Gastroesophageal sphincter (tissue), 4 donors: Measurements from ENCODE around the gene DAND5. TPM values are rescaled to one million over a fixed set of nuclear protein-coding genes. Genes with fewer than 3 reads are reported as not detected.
A peak's percentile ranks its signal among the peaks of the same experiment; 100 is the strongest.

Source experiments
- ATAC-seq: fragments of 150-250 bp; one replicate; pipeline ENCODE4 v1.9.1; 2016; ENCODE audit warnings: mild to moderate bottlenecking, moderate library complexity
- H3K27ac ChIP-seq, 4 donors: fragments of 200-600 bp; sonication (generic) in 3 of 4; 1 replicate in 3 of 4; 2 replicates in 1 of 4; pipeline ENCODE4 v1.5.1; 2016 to 2019
- H3K27me3 ChIP-seq: fragments of 200-600 bp; sonication (generic); one replicate; pipeline ENCODE4 v1.5.1; 2019
- H3K36me3 ChIP-seq, 2 donors: fragments of 200-600 bp; sonication (generic); one replicate each; pipeline ENCODE4 v1.5.1; 2019; ENCODE audit warnings: control low read depth in 1 of 2
- H3K4me1 ChIP-seq, 3 donors: fragments of 200-600 bp; sonication (generic); 1 replicate in 2 of 3; 2 replicates in 1 of 3; pipeline ENCODE4 v1.5.1; 2016 to 2019; ENCODE audit warnings: control low read depth in 2 of 3
- H3K4me3 ChIP-seq, 2 donors: fragments of 200-600 bp; sonication (generic); one replicate each; pipeline ENCODE4 v1.5.1; 2019; ENCODE audit warnings: mild to moderate bottlenecking in 1 of 2, moderate library complexity in 1 of 2
- H3K9me3 ChIP-seq, 3 donors: fragments of 200-600 bp; sonication (generic); one replicate each; pipeline ENCODE4 v1.5.1; 2017 to 2019; ENCODE audit warnings: control low read depth in 2 of 3
- CTCF ChIP-seq, 4 experiments: fragments of 200-600 bp in 2 of 4; fragments of 450-650 bp in 2 of 4; sonication (generic) in 1 of 4; IDR thresholded peaks; one replicate each; pipeline ENCODE4 v1.5.1; 2017 to 2019; ENCODE audit warnings: antibody characterized with exemption in 4 of 4, mild to moderate bottlenecking in 2 of 4, moderate library complexity in 2 of 4
- EP300 ChIP-seq: sonication (generic); formaldehyde crosslinking; IDR thresholded peaks from one replicate; pipeline ENCODE4 v1.6.1; 2017; ENCODE audit warnings: antibody characterized with exemption, mild to moderate bottlenecking
- POLR2A ChIP-seq, 2 donors: fragments of 450-650 bp; IDR thresholded peaks; one replicate each; pipeline ENCODE4 v1.6.1; 2017; ENCODE audit warnings: antibody characterized with exemption in 2 of 2, mild to moderate bottlenecking in 2 of 2, moderate library complexity in 1 of 2
- POLR2AphosphoS5 ChIP-seq: sonication (generic); formaldehyde crosslinking; IDR thresholded peaks from one replicate; pipeline ENCODE4 v1.6.1; 2017; ENCODE audit warnings: antibody characterized with exemption
- WGBS, 2 donors: methylation state at CpG; one replicate each; pipeline ENCODE4 v1.1.5; 2018; ENCODE audit warnings: low coverage in 1 of 2; 5-methylcytosine and 5-hydroxymethylcytosine counted together
- total RNA-seq, 4 donors: library from RNA; depleted of rRNA; stranded (reverse); fragments of >200 nt; gene quantifications; one replicate each; pipeline ENCODE4 v1.1.0, GENCODE V29; 2016

The DAND5 gene
- total RNA-seq, 4 donors from 2014 or later: 0.35 TPM; not detected in 3

DNA sequence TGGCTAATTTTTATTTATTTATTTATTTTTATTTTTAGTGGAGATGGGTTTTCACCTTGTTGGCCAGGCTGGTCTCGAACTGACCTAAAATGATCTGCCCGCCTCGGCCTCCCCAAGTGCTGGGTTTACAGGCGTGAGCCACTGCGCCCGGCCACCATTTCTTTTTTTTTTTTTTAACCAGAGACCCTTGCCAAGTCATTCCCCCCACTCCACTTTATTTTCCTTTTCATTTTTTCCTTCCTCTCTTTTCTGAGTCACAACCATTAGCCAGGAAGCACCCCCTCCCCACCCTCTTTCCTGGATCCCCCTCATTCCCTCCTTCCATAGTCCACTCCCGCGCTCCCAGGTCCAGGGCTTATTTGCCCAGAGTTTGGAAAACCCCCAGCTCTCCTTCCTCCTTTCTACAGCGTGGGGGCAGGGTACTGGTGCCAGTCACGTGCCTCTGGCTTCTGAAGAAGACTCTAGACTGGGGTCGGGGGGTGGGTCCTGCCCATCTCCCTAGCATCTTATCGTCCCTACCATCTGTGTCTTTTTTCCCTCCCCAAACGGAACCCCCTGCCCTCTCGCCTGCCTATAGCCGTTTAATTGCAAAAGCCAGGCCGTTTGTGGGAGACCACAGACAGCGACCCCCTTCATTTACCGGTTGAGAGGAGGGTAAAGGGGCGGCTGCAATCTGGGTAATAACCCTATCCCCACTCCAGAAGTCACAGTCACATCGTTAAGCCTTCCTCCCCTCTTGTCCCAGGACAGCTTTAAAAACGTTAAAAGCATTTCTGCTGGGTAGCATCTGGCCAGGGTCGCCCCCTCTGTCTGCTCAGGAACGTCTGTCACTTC lies 32.1 kb upstream of the DAND5 start:
- Histone ChIP-seq H3K4me1 (peaks cover 5 to 57% (median 28%) of the 10 kb centered on the region in 3 donors), H3K36me3 (peaks cover 0 to 26% of the 10 kb centered on the region in 2 donors), H3K27ac (peak overlapping the region in 3 of 4 donors; percentile 54 to 93 (median 66)), H3K27me3 (no peaks in the 10 kb centered on the region), H3K9me3 (no peaks in the 10 kb centered on the region), H3K4me3 (peak overlapping the region; percentile 31 to 88)
- ATAC-seq: no peak
- TF ChIP-seq POLR2AphosphoS5 (no peak), POLR2A (IDR thresholded peaks at IDR 0.05) (no peak), EP300 (no peak), CTCF (IDR thresholded peaks at IDR 0.05) (no peak)
- WGBS, 2 donors: 33 to 53% methylated on average over 8 to 14 of the region's 23 CpGs

- H3K4me3 ChIP-seq: peak within 1 kb of the TSS; percentile 60 to 88
- WGBS, 2 donors: 0% methylated on average over 14 to 21 of the region's 63 CpGs
- peak within 1 kb of the TSS; percentile 72 to 96 (median 93) for H3K27ac ChIP-seq
- H3K4me1 ChIP-seq: peaks cover 2 to 58% (median 23%) of the 10 kb centered on the region in 3 donors
- peaks cover 0 to 34% of the 10 kb centered on the region in 2 donors for H3K36me3 ChIP-seq
- no peaks in the 10 kb centered on the region for H3K9me3 ChIP-seq
- TF ChIP-seq EP300 (no peak), CTCF (IDR thresholded peaks at IDR 0.05) (peak in 1 of 4 experiments; percentile 37), POLR2AphosphoS5 (peak; percentile 99), POLR2A (IDR thresholded peaks at IDR 0.05) (peak; percentile 99)
- no peaks in the 10 kb centered on the region for H3K27me3 ChIP-seq
- peak; percentile 97 for ATAC-seq
Observed at GRCh38 chr19:12937927-12938778, 31.2 kb upstream of the DAND5 start, which contains the start of gene CALR. CALR (plus strand) TSS chr19:12938609; CDS start chr19:12938680, 71 bp downstream.

GRCh38 chr19:12938779-12939601 lies 30.4 kb upstream of the DAND5 start:
- peak in 2 of 4 experiments; percentile 39 to 50 for TF ChIP-seq CTCF (IDR thresholded peaks at IDR 0.05)
- TF ChIP-seq POLR2A (IDR thresholded peaks at IDR 0.05): no peak
- TF ChIP-seq EP300: no peak
- no peak for TF ChIP-seq POLR2AphosphoS5
- H3K27me3 ChIP-seq: no peaks in the 10 kb centered on the region
- peaks cover 2 to 62% (median 23%) of the 10 kb centered on the region in 3 donors for H3K4me1 ChIP-seq
- H3K4me3 ChIP-seq: peak overlapping the region; percentile 60 to 88
- H3K9me3 ChIP-seq: no peaks in the 10 kb centered on the region
- peak; percentile 14 for ATAC-seq
- WGBS, 2 donors: 0% methylated on average over 2 to 10 of the region's 54 CpGs
- peak overlapping the region; percentile 72 to 96 (median 93) for H3K27ac ChIP-seq
- H3K36me3 ChIP-seq: peaks cover 0 to 43% of the 10 kb centered on the region in 2 donors

DNA sequence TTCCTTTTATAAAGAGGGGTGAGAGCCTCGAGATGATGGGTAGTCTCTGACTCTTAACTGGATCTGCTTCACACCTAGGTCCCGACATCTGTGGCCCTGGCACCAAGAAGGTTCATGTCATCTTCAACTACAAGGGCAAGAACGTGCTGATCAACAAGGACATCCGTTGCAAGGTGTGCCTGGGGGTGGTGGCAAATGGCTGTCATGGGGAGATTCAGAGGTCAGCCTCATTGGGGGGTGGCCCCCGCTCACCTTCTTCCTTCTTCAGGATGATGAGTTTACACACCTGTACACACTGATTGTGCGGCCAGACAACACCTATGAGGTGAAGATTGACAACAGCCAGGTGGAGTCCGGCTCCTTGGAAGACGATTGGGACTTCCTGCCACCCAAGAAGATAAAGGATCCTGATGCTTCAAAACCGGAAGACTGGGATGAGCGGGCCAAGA lies 29.4 kb upstream of the DAND5 start:
- Histone ChIP-seq H3K9me3 (no peaks in the 10 kb centered on the region), H3K36me3 (peaks cover 0 to 51% of the 10 kb centered on the region in 2 donors), H3K27ac (peak overlapping the region in 3 of 4 donors; percentile 59 to 96 (median 93)), H3K27me3 (no peaks in the 10 kb centered on the region), H3K4me3 (peak overlapping the region in 1 of 2 donors; percentile 88), H3K4me1 (peaks cover 2 to 69% (median 23%) of the 10 kb centered on the region in 3 donors)
- WGBS, 2 donors: 57 to 66% methylated on average over 4 to 5 of the region's 10 CpGs
- TF ChIP-seq CTCF (IDR thresholded peaks at IDR 0.05) (no peak), POLR2A (IDR thresholded peaks at IDR 0.05) (no peak), EP300 (no peak), POLR2AphosphoS5 (no peak)
- ATAC-seq: no peak
